CD4-positive, alpha-beta T cell (primary cell): Measurements from ENCODE around the gene VPS13A. TPM values are rescaled to one million over a fixed set of nuclear protein-coding genes. Genes with fewer than 3 reads are reported as not detected.

Experiments
- ATAC-seq: fragments of 200-7000 bp; cut with Tn5 transposase; one replicate; pipeline ENCODE4 v1.10.0; 2022; ENCODE audit warnings: mild to moderate bottlenecking; ENCODE audit not compliant: poor library complexity
- CTCF ChIA-PET: fragments of 350-600 bp; sonication (Branson Sonifier 250); formaldehyde crosslinking; loops from one replicate; lab custom pipeline; 2021; ENCODE audit warnings: antibody characterized with exemption, inconsistent platforms; lab: Charles Lee
- POLR2A ChIA-PET: fragments of 350-600 bp; sonication (Branson Sonifier 250); formaldehyde crosslinking; loops from one replicate; lab custom pipeline; 2021; ENCODE audit warnings: antibody characterized with exemption, inconsistent platforms; lab: Charles Lee
- DNase-seq, 14 experiments: peaks; one replicate each; pipeline ENCODE4 v3.0.0-alpha.2; 2013 to 2020; ENCODE audit warnings: mixed read lengths in 2 of 14
- H3K27ac ChIP-seq, 2 donors: one replicate each; pipeline versions ENCODE4 v1.5.1 to v1.7.0; 2013; ENCODE audit warnings: low read length in 2 of 2, low read depth in 1 of 2, mild to moderate bottlenecking in 1 of 2
- H3K27me3 ChIP-seq, 2 experiments: 1 replicate in 1 of 2; 2 replicates in 1 of 2; pipeline versions ENCODE4 v1.6.1 to v1.7.0; 2013; ENCODE audit warnings: low read length in 2 of 2, control low read depth in 1 of 2, mild to moderate bottlenecking in 1 of 2, moderate library complexity in 1 of 2; ENCODE audit not compliant: insufficient read depth in 2 of 2, control insufficient read depth in 1 of 2
- H3K36me3 ChIP-seq: one replicate; pipeline ENCODE4 v1.6.1; 2013; ENCODE audit warnings: low read length, control low read depth; ENCODE audit not compliant: insufficient read depth
- H3K4me1 ChIP-seq: one replicate; pipeline ENCODE4 v1.6.1; 2013; ENCODE audit warnings: low read length, control low read depth; ENCODE audit not compliant: insufficient read depth
- H3K4me3 ChIP-seq: one replicate; pipeline ENCODE4 v1.5.1; 2013; ENCODE audit warnings: mild to moderate bottlenecking, low read length, moderate library complexity
- H3K9me3 ChIP-seq, 2 experiments: 1 replicate in 1 of 2; 2 replicates in 1 of 2; pipeline versions ENCODE4 v1.6.1 to v1.7.0; 2013; ENCODE audit warnings: low read length in 2 of 2, mild to moderate bottlenecking in 2 of 2, control low read depth in 1 of 2, moderate library complexity in 1 of 2; ENCODE audit not compliant: control insufficient read depth in 1 of 2, insufficient read depth in 1 of 2
- H3K27ac Mint-ChIP-seq: one replicate; pipeline ENCODE4 v1.8.0; 2020; ENCODE audit warnings: mixed read lengths
- H3K27me3 Mint-ChIP-seq: one replicate; pipeline ENCODE4 v1.8.0; 2021; ENCODE audit warnings: mixed read lengths
- H3K36me3 Mint-ChIP-seq: one replicate; pipeline ENCODE4 v1.8.0; 2021; ENCODE audit warnings: low read depth, mixed read lengths
- H3K4me1 Mint-ChIP-seq: one replicate; pipeline ENCODE4 v1.8.0; 2021; ENCODE audit warnings: low read depth, mixed read lengths
- H3K4me3 Mint-ChIP-seq: one replicate; pipeline ENCODE4 v1.8.0; 2020; ENCODE audit warnings: mild to moderate bottlenecking, mixed read lengths
- H3K9me3 Mint-ChIP-seq: one replicate; pipeline ENCODE4 v1.8.0; 2020; ENCODE audit warnings: mixed read lengths
- CTCF ChIP-seq: fragments of 200-600 bp; IDR thresholded peaks from one replicate; pipeline ENCODE4 v1.8.0; 2022; ENCODE audit warnings: antibody characterized with exemption, mild to moderate bottlenecking
- intact Hi-C, 2 experiments: fragments of 100-400 bp; cut with DNase I in 1 of 2; cut with micrococcal nuclease in 1 of 2; formaldehyde crosslinking; loops; one replicate each; pipeline versions ENCODE4 v1.15.1 to v1.9.0; 2023 to 2025; cut with DNase I, micrococcal nuclease
- total RNA-seq, 174 experiments: library from RNA in 2 of 174; stranded (reverse) in 2 of 174; gene quantifications; one replicate each; pipeline ENCODE4 v1.2.3 and lab custom pipeline; 2021 to 2026

VPS13A gene
- total RNA-seq, 2 experiments from 2014 or later: 37.3 to 41.1 TPM

GRCh38 chr9:77375956-77376532 is 198.7 kb downstream of the VPS13A start:
- H3K4me3 ChIP-seq: no peak overlapping the region
- no peak for DNase-seq
- no peaks in the 10 kb centered on the region for H3K27me3 Mint-ChIP-seq
- H3K27me3 ChIP-seq: no peaks in the 10 kb centered on the region
- no peaks in the 10 kb centered on the region for H3K4me1 ChIP-seq
- no peak overlapping the region for H3K4me3 Mint-ChIP-seq
- H3K4me1 Mint-ChIP-seq: no peaks in the 10 kb centered on the region
- intact Hi-C loops: no loop called here
- TF ChIP-seq CTCF: no peak
- H3K9me3 ChIP-seq: no peaks in the 10 kb centered on the region
- H3K27ac ChIP-seq: no peak overlapping the region
- H3K36me3 ChIP-seq: peaks cover 9% of the 10 kb centered on the region
- H3K36me3 Mint-ChIP-seq: peaks cover 28% of the 10 kb centered on the region
- no peak for ATAC-seq
- ChIA-PET CTCF (no interaction called here), POLR2A (no interaction called here)
- peaks cover 5% of the 10 kb centered on the region for H3K9me3 Mint-ChIP-seq
- no peak overlapping the region for H3K27ac Mint-ChIP-seq

GRCh38 chr9:77384406-77384805 is 207.1 kb downstream of the VPS13A start:
- ChIA-PET POLR2A (no interaction called here), CTCF (no interaction called here)
- no peak overlapping the region for H3K27ac ChIP-seq

GRCh38 chr9:77386187-77386586 is 208.9 kb downstream of the VPS13A start:
- no peak for TF ChIP-seq CTCF
- Histone ChIP-seq H3K36me3 (peaks cover 5% of the 10 kb centered on the region), H3K27me3 (no peaks in the 10 kb centered on the region), H3K27ac (no peak overlapping the region), H3K9me3 (no peaks in the 10 kb centered on the region), H3K4me1 (no peaks in the 10 kb centered on the region), H3K4me3 (no peak overlapping the region)
- Mint-ChIP-seq H3K4me3 (no peak overlapping the region), H3K36me3 (peaks cover 32% of the 10 kb centered on the region), H3K4me1 (no peaks in the 10 kb centered on the region), H3K27me3 (no peaks in the 10 kb centered on the region), H3K9me3 (no peaks in the 10 kb centered on the region), H3K27ac (no peak overlapping the region)
- ChIA-PET POLR2A (no interaction called here), CTCF (no interaction called here)
- ATAC-seq (no peak), DNase-seq (no peak)
- intact Hi-C loops: loop anchor here in 1 of 2 experiments (10.0 kb wide), 1 partner anchor 61 kb away; no protein-coding TSS in a partner anchor

More at GRCh38 chr9:77384406-77384805, 207.1 kb downstream of the VPS13A start:
- Histone ChIP-seq H3K4me3 (no peak overlapping the region), H3K9me3 (no peaks in the 10 kb centered on the region), H3K4me1 (no peaks in the 10 kb centered on the region), H3K36me3 (peaks cover 10% of the 10 kb centered on the region), H3K27me3 (no peaks in the 10 kb centered on the region)
- no peaks in the 10 kb centered on the region for H3K27me3 Mint-ChIP-seq
- DNase-seq: no peak
- TF ChIP-seq CTCF: no peak
- no peak overlapping the region for H3K4me3 Mint-ChIP-seq
- peaks cover 29% of the 10 kb centered on the region for H3K36me3 Mint-ChIP-seq
- no peaks in the 10 kb centered on the region for H3K9me3 Mint-ChIP-seq
- H3K27ac Mint-ChIP-seq: no peak overlapping the region
- ATAC-seq: no peak
- no peaks in the 10 kb centered on the region for H3K4me1 Mint-ChIP-seq
- intact Hi-C loops: loop anchor here in 1 of 2 experiments (10.0 kb wide), 1 partner anchor 60 kb away; no protein-coding TSS in a partner anchor
